GM19099 (cell line): Measurements from ENCODE around the gene IL1RL1.

Source experiments
- POLR2A ChIP-seq: IDR thresholded peaks from 3 replicates; pipeline ENCODE4 v1.6.1; 2011; ENCODE audit warnings: low read depth; ENCODE audit not compliant: insufficient read length; ENCODE audit errors: extremely low read depth

The IL1RL1 gene

GRCh38 chr2:102313025-102313424 lies 1.7 kb downstream of the IL1RL1 start:
- TF ChIP-seq POLR2A = no peak

- TF ChIP-seq POLR2A = no peak
These were observed 2.1 kb downstream of the IL1RL1 start for GRCh38 chr2:102313471-102313870.

- TF ChIP-seq POLR2A = no peak
These were observed 2.6 kb downstream of the IL1RL1 start for GRCh38 chr2:102313950-102314349.

GRCh38 chr2:102315921-102316320 lies 4.6 kb downstream of the IL1RL1 start:
- TF ChIP-seq POLR2A = no peak

- no peak for TF ChIP-seq POLR2A
These were observed 6.4 kb downstream of the IL1RL1 start for GRCh38 chr2:102317715-102318114.

GRCh38 chr2:102318437-102318836 lies 7.1 kb downstream of the IL1RL1 start:
- no peak for TF ChIP-seq POLR2A

GRCh38 chr2:102321941-102322719 lies 10.8 kb downstream of the IL1RL1 start:
- TF ChIP-seq POLR2A = no peak

- no peak for TF ChIP-seq POLR2A
These were observed 20.1 kb downstream of the IL1RL1 start for GRCh38 chr2:102331311-102331980.

- TF ChIP-seq POLR2A = no peak
These were observed 23.1 kb downstream of the IL1RL1 start for GRCh38 chr2:102334486-102334885.

GRCh38 chr2:102335871-102336366 lies 24.6 kb downstream of the IL1RL1 start:
- TF ChIP-seq POLR2A = no peak

GRCh38 chr2:102336502-102336945 lies 25.2 kb downstream of the IL1RL1 start:
- no peak for TF ChIP-seq POLR2A

- TF ChIP-seq POLR2A = no peak
These were observed 25.6 kb downstream of the IL1RL1 start for GRCh38 chr2:102337012-102337411.

GRCh38 chr2:102337481-102338386 lies 26.4 kb downstream of the IL1RL1 start:
- no peak for TF ChIP-seq POLR2A

GRCh38 chr2:102340778-102341177 lies 29.4 kb downstream of the IL1RL1 start:
- TF ChIP-seq POLR2A = no peak

GRCh38 chr2:102342888-102343287 lies 31.5 kb downstream of the IL1RL1 start:
- TF ChIP-seq POLR2A = no peak

GRCh38 chr2:102344397-102344796 lies 33.0 kb downstream of the IL1RL1 start:
- TF ChIP-seq POLR2A = no peak
